Measurements from ENCODE around the gene NNAT.

DNA sequence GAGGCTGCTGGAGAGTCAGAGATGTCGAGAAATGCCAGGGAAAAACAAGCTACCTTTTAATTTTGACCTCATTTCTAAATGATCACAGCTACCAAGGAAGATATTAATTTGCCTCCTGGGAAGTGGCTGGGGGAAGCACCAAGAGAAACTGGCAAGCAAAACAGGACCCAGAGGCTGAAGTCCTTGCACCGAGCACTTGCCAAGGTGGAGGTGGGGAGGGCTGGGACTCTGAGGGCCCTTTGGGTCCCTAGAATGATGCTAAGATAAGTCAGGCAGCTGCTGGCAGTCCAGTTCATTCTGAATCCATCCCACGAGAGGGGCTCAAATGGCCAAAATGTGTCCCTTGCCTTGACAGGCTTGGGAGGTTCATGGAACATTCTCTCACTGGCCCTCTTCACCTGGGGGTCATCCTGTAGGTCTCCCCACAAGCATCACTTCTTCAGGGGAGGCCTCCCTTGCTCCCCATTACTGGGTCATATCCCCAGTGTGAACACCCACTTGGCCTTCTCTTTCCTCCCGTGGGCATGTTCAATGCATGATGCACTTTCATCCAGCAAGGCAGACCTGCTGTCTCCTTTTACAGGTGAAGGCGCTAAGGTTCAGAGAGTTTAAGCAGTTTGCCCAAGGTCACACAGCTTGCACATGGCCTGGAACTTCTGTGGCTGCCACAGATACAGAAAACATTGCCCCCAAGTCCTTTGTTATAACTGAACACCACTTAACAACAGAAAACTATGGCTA, 45.7 kb downstream of the NNAT start:
- TF ChIP-seq, protein P1, sequence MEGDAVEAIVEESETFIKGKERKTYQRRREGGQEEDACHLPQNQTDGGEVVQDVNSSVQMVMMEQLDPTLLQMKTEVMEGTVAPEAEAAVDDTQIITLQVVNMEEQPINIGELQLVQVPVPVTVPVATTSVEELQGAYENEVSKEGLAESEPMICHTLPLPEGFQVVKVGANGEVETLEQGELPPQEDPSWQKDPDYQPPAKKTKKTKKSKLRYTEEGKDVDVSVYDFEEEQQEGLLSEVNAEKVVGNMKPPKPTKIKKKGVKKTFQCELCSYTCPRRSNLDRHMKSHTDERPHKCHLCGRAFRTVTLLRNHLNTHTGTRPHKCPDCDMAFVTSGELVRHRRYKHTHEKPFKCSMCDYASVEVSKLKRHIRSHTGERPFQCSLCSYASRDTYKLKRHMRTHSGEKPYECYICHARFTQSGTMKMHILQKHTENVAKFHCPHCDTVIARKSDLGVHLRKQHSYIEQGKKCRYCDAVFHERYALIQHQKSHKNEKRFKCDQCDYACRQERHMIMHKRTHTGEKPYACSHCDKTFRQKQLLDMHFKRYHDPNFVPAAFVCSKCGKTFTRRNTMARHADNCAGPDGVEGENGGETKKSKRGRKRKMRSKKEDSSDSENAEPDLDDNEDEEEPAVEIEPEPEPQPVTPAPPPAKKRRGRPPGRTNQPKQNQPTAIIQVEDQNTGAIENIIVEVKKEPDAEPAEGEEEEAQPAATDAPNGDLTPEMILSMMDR (IDR thresholded peaks at IDR 0.05) = no peak
- no peak for TF ChIP-seq EZH2 (IDR thresholded peaks at IDR 0.05; ENCODE audit: borderline replicate concordance, insufficient read depth, low read depth, low read length, poor library complexity, severe bottlenecking)

Measured in B cell (primary cell).